Testis (tissue), 3 donors: ENCODE data around the gene MAP2. TPM values are rescaled to one million over a fixed set of nuclear protein-coding genes. Genes with fewer than 3 reads are reported as not detected.

Experiments used
- DNase-seq: peaks from one replicate; pipeline ENCODE4 v3.0.0-alpha.2; 2019
- H3K27ac ChIP-seq, 2 donors: fragments of 200-600 bp; sonication (generic); one replicate each; pipeline ENCODE4 v1.5.1; 2019
- H3K27me3 ChIP-seq: fragments of 200-600 bp; sonication (generic); one replicate; pipeline ENCODE4 v1.5.1; 2019
- H3K36me3 ChIP-seq: fragments of 200-600 bp; sonication (generic); one replicate; pipeline ENCODE4 v1.5.1; 2017; ENCODE audit warnings: low read depth; ENCODE audit errors: missing control alignments
- H3K4me1 ChIP-seq: fragments of 200-600 bp; sonication (generic); one replicate; pipeline ENCODE4 v1.5.1; 2019
- H3K4me3 ChIP-seq, 2 donors: fragments of 200-600 bp; sonication (generic); one replicate each; pipeline ENCODE4 v1.5.1; 2017 to 2019
- H3K9me3 ChIP-seq: fragments of 200-600 bp; sonication (generic); one replicate; pipeline ENCODE4 v1.5.1; 2017
- POLR2A ChIP-seq: fragments of 450-650 bp; IDR thresholded peaks from one replicate; pipeline ENCODE4 v1.6.1; 2017; ENCODE audit warnings: antibody characterized with exemption, mild to moderate bottlenecking, moderate library complexity
- WGBS, 2 donors: methylation state at CpG; one replicate each; pipeline ENCODE4 v1.1.5; 2018; 5-methylcytosine and 5-hydroxymethylcytosine counted together
- intact Hi-C: fragments of 100-400 bp; cut with DNase I; formaldehyde crosslinking; loops from one replicate; pipeline ENCODE4 v1.15.1; 2023; ENCODE audit warnings: low total_unique reads
- polyA plus RNA-seq: library from polyadenylated mRNA; stranded (reverse); fragments of 350-450 nt; fragmentation: Illumina TruSeq; extraction: RNeasy Lipid Tissue Mini Kit (QIAGEN cat#74804); gene quantifications from one replicate; pipeline ENCODE4 v1.2.3, GENCODE V29; 2014; ENCODE audit warnings: low read depth, low replicate concordance; ENCODE audit not compliant: insufficient read depth
- total RNA-seq, 2 donors: library from RNA; depleted of rRNA; stranded (reverse); fragments of >200 nt; gene quantifications; one replicate each; pipeline ENCODE4 v1.2.3, GENCODE V29; 2016
- TF ChIP-seq, protein P1 (sequence below), 3 experiments: fragments of 450-650 bp in 2 of 3; fragments of 200-600 bp in 1 of 3; sonication (generic) in 1 of 3; IDR thresholded peaks; one replicate each; pipeline ENCODE4 v1.5.1; 2016 to 2019; ENCODE audit warnings: antibody characterized with exemption in 3 of 3, mild to moderate bottlenecking in 2 of 3, moderate library complexity in 1 of 3

Gene MAP2
- total and polyA plus RNA-seq, 3 donors from 2014 or later, result 15.6 to 30.9 (median 20.9) TPM

DNA sequence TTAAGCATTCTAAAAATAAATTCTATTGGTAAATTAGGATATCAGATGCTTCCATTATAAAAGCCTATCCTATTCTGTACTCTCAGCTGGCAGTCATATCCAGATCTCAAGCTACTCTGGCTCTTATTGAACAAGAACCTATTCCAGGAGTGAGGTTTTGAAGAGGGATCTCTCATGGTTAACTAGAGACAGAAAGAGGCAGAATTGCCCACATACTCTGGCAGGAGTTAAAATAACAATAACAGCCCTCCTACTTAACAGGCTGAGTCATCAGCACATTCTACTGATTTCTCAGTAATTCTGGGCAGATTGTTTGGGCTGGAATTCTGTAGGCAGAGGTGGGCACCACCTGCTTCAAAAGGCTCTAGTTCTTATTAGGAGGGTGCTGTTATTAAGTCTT, 205.8 kb downstream of the MAP2 start:
- no peak overlapping the region for H3K27ac ChIP-seq
- H3K4me3 ChIP-seq, result no peak overlapping the region
- no peak for DNase-seq
- no peaks in the 10 kb centered on the region for H3K4me1 ChIP-seq
- TF ChIP-seq, protein P1, sequence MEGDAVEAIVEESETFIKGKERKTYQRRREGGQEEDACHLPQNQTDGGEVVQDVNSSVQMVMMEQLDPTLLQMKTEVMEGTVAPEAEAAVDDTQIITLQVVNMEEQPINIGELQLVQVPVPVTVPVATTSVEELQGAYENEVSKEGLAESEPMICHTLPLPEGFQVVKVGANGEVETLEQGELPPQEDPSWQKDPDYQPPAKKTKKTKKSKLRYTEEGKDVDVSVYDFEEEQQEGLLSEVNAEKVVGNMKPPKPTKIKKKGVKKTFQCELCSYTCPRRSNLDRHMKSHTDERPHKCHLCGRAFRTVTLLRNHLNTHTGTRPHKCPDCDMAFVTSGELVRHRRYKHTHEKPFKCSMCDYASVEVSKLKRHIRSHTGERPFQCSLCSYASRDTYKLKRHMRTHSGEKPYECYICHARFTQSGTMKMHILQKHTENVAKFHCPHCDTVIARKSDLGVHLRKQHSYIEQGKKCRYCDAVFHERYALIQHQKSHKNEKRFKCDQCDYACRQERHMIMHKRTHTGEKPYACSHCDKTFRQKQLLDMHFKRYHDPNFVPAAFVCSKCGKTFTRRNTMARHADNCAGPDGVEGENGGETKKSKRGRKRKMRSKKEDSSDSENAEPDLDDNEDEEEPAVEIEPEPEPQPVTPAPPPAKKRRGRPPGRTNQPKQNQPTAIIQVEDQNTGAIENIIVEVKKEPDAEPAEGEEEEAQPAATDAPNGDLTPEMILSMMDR (IDR thresholded peaks at IDR 0.05), result no peak
- no peak for TF ChIP-seq POLR2A
- no peaks in the 10 kb centered on the region for H3K36me3 ChIP-seq
- no peaks in the 10 kb centered on the region for H3K9me3 ChIP-seq
- no peaks in the 10 kb centered on the region for H3K27me3 ChIP-seq
- intact Hi-C loops, result no loop called here

DNA sequence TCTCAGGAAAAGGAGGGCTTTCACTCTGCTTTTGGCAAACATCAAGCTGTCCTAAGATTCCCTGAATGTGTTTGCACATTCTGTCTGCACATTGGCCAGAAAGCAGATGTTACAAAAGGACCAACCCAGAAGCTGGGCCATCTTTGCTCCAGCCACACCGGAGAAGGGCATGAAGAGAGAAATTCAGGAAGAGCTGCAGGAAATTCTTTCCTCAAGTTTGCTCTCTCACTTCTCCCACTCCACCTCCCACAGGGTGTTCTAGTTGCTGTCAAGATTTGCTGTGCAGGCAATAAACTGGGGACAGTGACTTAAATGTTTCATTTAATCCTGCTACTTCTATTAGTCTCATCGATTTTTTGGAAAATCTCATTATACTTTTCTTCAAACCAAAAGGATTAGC, 210.1 kb downstream of the MAP2 start:
- intact Hi-C loops, result no loop called here
- H3K36me3 ChIP-seq, result no peaks in the 10 kb centered on the region
- no peaks in the 10 kb centered on the region for H3K9me3 ChIP-seq
- no peaks in the 10 kb centered on the region for H3K27me3 ChIP-seq
- no peak overlapping the region for H3K27ac ChIP-seq
- H3K4me1 ChIP-seq, result no peaks in the 10 kb centered on the region
- H3K4me3 ChIP-seq, result no peak overlapping the region
- no peak for DNase-seq
- WGBS, 2 donors, result 80 to 90% methylated on average over 2 of the region's 2 CpGs
- TF ChIP-seq POLR2A, result no peak

DNA sequence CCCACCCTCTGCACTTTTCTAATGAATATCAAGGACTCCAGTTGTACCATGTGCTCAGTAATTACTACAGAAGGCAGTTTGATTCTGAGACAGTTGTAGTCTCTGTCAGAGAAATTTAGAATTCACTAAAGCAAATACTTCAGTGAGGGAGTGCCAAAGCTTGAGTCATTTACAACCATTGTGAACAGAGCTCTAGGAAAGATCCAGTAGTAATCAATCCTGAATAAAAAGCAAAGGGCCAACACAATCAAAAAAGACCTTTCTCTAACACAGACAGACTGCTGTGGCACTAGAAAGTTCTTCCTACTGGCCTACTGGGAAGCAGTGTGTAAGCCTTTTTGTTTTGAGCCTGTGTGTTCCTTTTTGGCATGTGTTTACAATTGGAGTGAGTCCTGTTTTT, 212.2 kb downstream of the MAP2 start:
- Histone ChIP-seq H3K27ac (no peak overlapping the region), H3K4me3 (no peak overlapping the region), H3K4me1 (no peaks in the 10 kb centered on the region)

DNA sequence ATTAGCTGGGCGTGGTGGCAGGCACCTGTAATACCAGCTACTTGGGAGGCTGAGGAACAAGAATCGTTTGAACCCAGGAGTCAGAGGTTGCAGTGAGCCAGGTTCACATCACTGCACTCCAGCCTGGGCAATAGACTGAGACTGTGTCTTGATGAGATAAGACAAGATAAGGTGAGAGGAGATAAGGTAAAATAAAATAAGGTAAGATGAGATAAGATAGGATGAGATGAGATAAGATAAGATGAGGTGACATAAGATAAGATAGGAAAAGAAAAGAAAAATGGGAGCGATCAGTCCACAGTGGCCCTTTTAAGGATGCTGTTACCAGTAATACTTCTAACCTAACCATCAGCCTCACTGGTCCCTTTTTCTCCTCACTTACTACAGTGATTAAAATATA, 213.4 kb downstream of the MAP2 start:
- Histone ChIP-seq H3K4me1 (no peaks in the 10 kb centered on the region), H3K4me3 (no peak overlapping the region), H3K36me3 (no peaks in the 10 kb centered on the region), H3K27me3 (no peaks in the 10 kb centered on the region), H3K9me3 (no peaks in the 10 kb centered on the region), H3K27ac (no peak overlapping the region)
- TF ChIP-seq POLR2A, result no peak
- TF ChIP-seq, protein P1 (IDR thresholded peaks at IDR 0.05), result no peak
- intact Hi-C loops, result no loop called here
- DNase-seq, result no peak
- 90 to 94% methylated on average over 3 of the region's 3 CpGs for WGBS, 2 donors

More for the DNA sequence above, 212.2 kb downstream of the MAP2 start:
- H3K9me3 ChIP-seq, result no peaks in the 10 kb centered on the region
- intact Hi-C loops, result no loop called here
- H3K27me3 ChIP-seq, result no peaks in the 10 kb centered on the region
- TF ChIP-seq, protein P1 (IDR thresholded peaks at IDR 0.05), result no peak
- no peak for TF ChIP-seq POLR2A
- DNase-seq, result no peak
- H3K36me3 ChIP-seq, result no peaks in the 10 kb centered on the region

DNA sequence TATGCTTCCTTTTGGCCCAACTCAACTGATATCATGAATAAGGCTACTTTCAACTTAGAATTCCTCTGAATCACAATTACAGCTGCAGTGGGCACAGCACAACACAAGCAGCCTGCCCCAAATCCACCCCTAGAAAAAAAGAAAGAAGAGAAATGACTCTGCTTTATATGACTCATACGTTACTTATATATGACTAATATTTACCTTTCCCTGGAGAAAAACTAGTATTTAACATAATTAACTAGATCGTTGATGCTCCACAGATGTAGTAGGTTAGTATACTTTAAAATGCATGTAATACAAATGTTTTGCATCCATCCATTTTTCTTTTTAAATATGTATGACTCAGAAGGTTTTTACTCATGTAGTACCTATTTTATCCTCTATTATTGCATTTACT, 214.5 kb downstream of the MAP2 start:
- H3K27me3 ChIP-seq, result no peaks in the 10 kb centered on the region
- no peaks in the 10 kb centered on the region for H3K36me3 ChIP-seq
- H3K27ac ChIP-seq, result no peak overlapping the region
- WGBS, 2 donors, result 89 to 96% methylated on average over 2 of the region's 2 CpGs
- DNase-seq, result no peak
- no peaks in the 10 kb centered on the region for H3K4me1 ChIP-seq
- intact Hi-C loops, result no loop called here
- TF ChIP-seq, protein P1 (IDR thresholded peaks at IDR 0.05), result no peak
- TF ChIP-seq POLR2A, result no peak
- H3K4me3 ChIP-seq, result no peak overlapping the region
- H3K9me3 ChIP-seq, result no peaks in the 10 kb centered on the region
